ENCODE measurements around the gene LINGO4.

The LINGO4 gene

DNA sequence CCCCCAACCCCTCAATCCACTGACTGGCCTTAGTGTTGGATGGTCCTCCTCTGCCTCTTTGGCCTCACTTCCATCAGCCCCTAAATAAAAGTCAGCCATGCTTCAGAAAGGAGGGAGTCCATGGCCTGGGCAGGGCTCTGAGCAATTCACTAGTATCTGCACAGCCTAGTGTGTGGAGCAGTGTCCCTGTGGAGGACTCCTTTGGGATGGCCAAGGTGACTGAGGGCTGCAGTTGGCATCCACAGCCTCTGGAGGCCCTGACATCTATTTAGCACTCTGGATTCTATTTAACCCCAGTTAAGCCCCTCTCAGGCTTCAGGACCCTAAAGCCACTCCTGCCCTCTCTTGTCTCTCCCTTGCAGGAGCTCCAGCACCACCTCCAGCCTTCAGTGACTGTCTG, 44.7 kb upstream of the LINGO4 start:
- H3K4me1 ChIP-seq (ENCODE audit: control insufficient read depth in 1 of 2, insufficient read depth in 1 of 2, low read depth in 1 of 2, low read length in 1 of 2), result no peaks in the 10 kb centered on the region

GRCh38 chr1:151849126-151849525, 43.9 kb upstream of the LINGO4 start:
- H3K9me3 ChIP-seq, result no peaks in the 10 kb centered on the region
- no peak overlapping the region for H3K4me3 ChIP-seq (ENCODE audit: low read depth in 1 of 2, low read length in 1 of 2)
- no peaks in the 10 kb centered on the region for H3K36me3 ChIP-seq
- H3K27ac ChIP-seq, result no peak overlapping the region
- no peak for TF ChIP-seq CTCF (IDR thresholded peaks at IDR 0.05)
- no peaks in the 10 kb centered on the region for H3K4me1 ChIP-seq (ENCODE audit: control insufficient read depth in 1 of 2, insufficient read depth in 1 of 2, low read depth in 1 of 2, low read length in 1 of 2)
- peaks cover 85% of the 10 kb centered on the region for H3K27me3 ChIP-seq

More for the DNA sequence above, 44.7 kb upstream of the LINGO4 start:
- H3K27me3 ChIP-seq, result peaks cover 77% of the 10 kb centered on the region
- H3K9me3 ChIP-seq, result no peaks in the 10 kb centered on the region
- no peak for TF ChIP-seq CTCF (IDR thresholded peaks at IDR 0.05)
- H3K4me3 ChIP-seq (ENCODE audit: low read depth in 1 of 2, low read length in 1 of 2), result no peak overlapping the region
- H3K36me3 ChIP-seq, result no peaks in the 10 kb centered on the region
- no peak overlapping the region for H3K27ac ChIP-seq

DNA sequence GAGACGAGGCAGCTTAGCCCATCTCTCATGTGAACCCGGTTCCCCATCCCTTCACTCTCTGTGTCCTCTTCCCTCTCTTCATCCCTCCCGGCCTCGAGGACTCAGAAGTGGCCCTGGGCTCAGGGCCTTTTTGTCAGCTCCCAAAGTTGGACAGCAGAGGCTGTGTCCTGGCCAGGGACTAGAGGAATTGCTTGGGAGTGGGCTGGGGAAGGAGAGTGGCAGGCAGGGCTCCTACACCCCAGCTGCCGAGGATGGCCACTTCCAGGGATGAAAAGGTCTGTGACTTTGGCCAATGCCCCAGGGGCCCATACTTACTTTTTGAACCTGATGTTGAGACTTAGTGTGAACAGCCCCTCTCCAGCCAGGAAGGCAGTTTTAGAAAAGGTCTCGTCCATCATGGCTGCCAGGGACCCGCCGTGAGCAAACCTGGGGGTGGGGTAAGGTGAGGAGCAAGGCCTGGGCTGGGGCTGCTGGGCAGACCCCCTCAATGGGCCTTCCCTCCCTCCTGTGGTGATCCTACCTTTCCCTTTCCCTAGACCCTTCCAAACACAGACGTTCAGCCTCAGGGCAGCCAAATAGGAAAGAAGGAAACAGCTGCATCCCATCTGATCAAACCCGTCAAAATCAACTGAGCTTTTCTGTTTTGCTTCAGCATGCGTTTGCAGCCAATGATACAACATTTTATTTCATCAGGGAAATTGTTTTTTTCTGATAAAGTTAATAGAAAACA, 42.8 kb upstream of the LINGO4 start:
- Histone ChIP-seq H3K27ac (no peak overlapping the region), H3K4me3 (ENCODE audit: low read depth in 1 of 2, low read length in 1 of 2) (no peak overlapping the region), H3K9me3 (no peaks in the 10 kb centered on the region), H3K4me1 (ENCODE audit: control insufficient read depth in 1 of 2, insufficient read depth in 1 of 2, low read depth in 1 of 2, low read length in 1 of 2) (no peaks in the 10 kb centered on the region), H3K36me3 (no peaks in the 10 kb centered on the region), H3K27me3 (peaks cover 95% of the 10 kb centered on the region)
- TF ChIP-seq CTCF (IDR thresholded peaks at IDR 0.05), result no peak

GRCh38 chr1:151846686-151847237, 41.5 kb upstream of the LINGO4 start:
- Histone ChIP-seq H3K27ac (no peak overlapping the region), H3K36me3 (no peaks in the 10 kb centered on the region), H3K9me3 (no peaks in the 10 kb centered on the region), H3K27me3 (peaks cover 98% of the 10 kb centered on the region), H3K4me3 (ENCODE audit: low read depth in 1 of 2, low read length in 1 of 2) (no peak overlapping the region), H3K4me1 (ENCODE audit: control insufficient read depth in 1 of 2, insufficient read depth in 1 of 2, low read depth in 1 of 2, low read length in 1 of 2) (no peaks in the 10 kb centered on the region)
- TF ChIP-seq CTCF (IDR thresholded peaks at IDR 0.05), result no peak

DNA sequence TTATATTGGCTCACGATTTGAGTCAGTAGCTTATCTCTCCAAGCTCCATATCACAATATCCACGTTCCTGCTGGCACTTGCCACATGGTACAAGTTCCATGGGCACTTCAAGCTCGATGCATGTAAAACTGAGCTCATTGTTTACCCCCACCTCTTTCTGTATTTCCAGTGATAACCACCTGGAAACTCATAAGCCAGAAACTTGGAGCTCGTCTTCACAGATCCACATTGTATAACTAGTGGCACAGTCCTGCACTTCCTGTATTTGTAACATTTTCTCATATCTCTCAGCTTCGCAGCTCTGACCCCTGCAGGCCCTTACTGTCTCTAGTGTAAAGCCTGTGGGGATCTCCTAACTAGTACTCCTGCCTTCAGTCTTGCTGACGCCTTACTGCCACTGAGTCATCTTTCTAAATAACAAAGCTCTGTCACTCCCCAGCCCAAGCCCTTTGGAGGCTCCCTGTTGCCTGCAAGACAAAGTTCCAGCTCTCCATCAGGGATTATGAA, 40.9 kb upstream of the LINGO4 start:
- peaks cover 100% of the 10 kb centered on the region for H3K27me3 ChIP-seq
- H3K4me1 ChIP-seq (ENCODE audit: control insufficient read depth in 1 of 2, insufficient read depth in 1 of 2, low read depth in 1 of 2, low read length in 1 of 2), result no peaks in the 10 kb centered on the region
- no peak overlapping the region for H3K27ac ChIP-seq
- no peak overlapping the region for H3K4me3 ChIP-seq (ENCODE audit: low read depth in 1 of 2, low read length in 1 of 2)
- H3K9me3 ChIP-seq, result no peaks in the 10 kb centered on the region
- TF ChIP-seq CTCF (IDR thresholded peaks at IDR 0.05), result no peak
- H3K36me3 ChIP-seq, result no peaks in the 10 kb centered on the region

Measured in neutrophil (primary cell).